Thymus (tissue), 11 donors: ENCODE measurements around the gene TTLL5. TPM values are rescaled to one million over a fixed set of nuclear protein-coding genes. Genes with fewer than 3 reads are reported as not detected.

Experiments used
- DNase-seq, 9 donors: peaks; one replicate each; pipeline ENCODE4 v3.0.0-alpha.2; 2013; ENCODE audit warnings: low spot score in 9 of 9, low read depth in 6 of 9, missing footprints in 1 of 9
- H3K27ac ChIP-seq, 2 donors: one replicate each; pipeline ENCODE4 v1.5.1; 2013; ENCODE audit warnings: control low read depth in 1 of 2, low read depth in 1 of 2, low read length in 1 of 2, mild to moderate bottlenecking in 1 of 2, moderate library complexity in 1 of 2
- H3K27me3 ChIP-seq, 2 donors: one replicate each; pipeline ENCODE4 v1.5.1; 2013; ENCODE audit warnings: low read length in 1 of 2; ENCODE audit not compliant: control insufficient read depth in 2 of 2, insufficient read depth in 1 of 2
- H3K36me3 ChIP-seq, 2 donors: one replicate each; pipeline ENCODE4 v1.5.1; 2013; ENCODE audit warnings: low read length in 1 of 2, mild to moderate bottlenecking in 1 of 2, moderate library complexity in 1 of 2; ENCODE audit not compliant: control insufficient read depth in 2 of 2, insufficient read depth in 2 of 2
- H3K4me1 ChIP-seq, 2 donors: one replicate each; pipeline ENCODE4 v1.5.1; 2013; ENCODE audit warnings: low read length in 2 of 2; ENCODE audit not compliant: control insufficient read depth in 2 of 2, insufficient read depth in 2 of 2
- H3K4me3 ChIP-seq, 2 donors: one replicate each; pipeline ENCODE4 v1.5.1; 2013; ENCODE audit warnings: low read length in 2 of 2, control low read depth in 1 of 2, mild to moderate bottlenecking in 1 of 2
- H3K9me3 ChIP-seq, 2 donors: one replicate each; pipeline ENCODE4 v1.5.1; 2013; ENCODE audit warnings: low read length in 1 of 2, mild to moderate bottlenecking in 1 of 2; ENCODE audit not compliant: control insufficient read depth in 2 of 2, insufficient read depth in 1 of 2
- WGBS: extraction: QIAGEN DNeasy Blood & Tissue Kit; methylation state at CpG from one replicate; pipeline ENCODE4 v1.1.7; 2013; 5-methylcytosine and 5-hydroxymethylcytosine counted together
- polyA plus RNA-seq: library from polyadenylated mRNA; stranded (reverse); fragments of 200-250 nt; gene quantifications from one replicate; pipeline ENCODE4 v1.2.3, GENCODE V29; 2013
- total RNA-seq: library from RNA; stranded (reverse); fragments of 120-200 nt; gene quantifications from one replicate; pipeline ENCODE4 v1.2.4, GENCODE V29; 2013
- donor health status: healthy.

Gene TTLL5
- total and polyA plus RNA-seq, 2 donors, result 11.5 to 15.2 TPM

GRCh38 chr14:75928690-75929181, 267.7 kb downstream of the TTLL5 start:
- H3K4me3 ChIP-seq, result no peak overlapping the region
- H3K27ac ChIP-seq, result no peak overlapping the region
- H3K27me3 ChIP-seq, result no peaks in the 10 kb centered on the region

GRCh38 chr14:75933712-75934296, 272.8 kb downstream of the TTLL5 start:
- H3K9me3 ChIP-seq, result no peaks in the 10 kb centered on the region
- no peak overlapping the region for H3K27ac ChIP-seq
- no peaks in the 10 kb centered on the region for H3K27me3 ChIP-seq
- no peaks in the 10 kb centered on the region for H3K36me3 ChIP-seq
- no peak overlapping the region for H3K4me3 ChIP-seq
- no peak for DNase-seq
- H3K4me1 ChIP-seq, result no peaks in the 10 kb centered on the region
- 70% methylated on average over 2 of the region's 2 CpGs for WGBS

More at GRCh38 chr14:75928690-75929181, 267.7 kb downstream of the TTLL5 start:
- WGBS, result 94% methylated on average over 5 of the region's 5 CpGs
- H3K4me1 ChIP-seq, result no peaks in the 10 kb centered on the region
- no peak for DNase-seq
- H3K36me3 ChIP-seq, result no peaks in the 10 kb centered on the region
- H3K9me3 ChIP-seq, result no peaks in the 10 kb centered on the region

GRCh38 chr14:75934998-75935628, 274.1 kb downstream of the TTLL5 start:
- WGBS, result 60% methylated on average over 2 of the region's 2 CpGs
- Histone ChIP-seq H3K9me3 (no peaks in the 10 kb centered on the region), H3K27me3 (no peaks in the 10 kb centered on the region), H3K4me3 (no peak overlapping the region), H3K36me3 (no peaks in the 10 kb centered on the region), H3K4me1 (no peaks in the 10 kb centered on the region), H3K27ac (no peak overlapping the region)
- no peak for DNase-seq

GRCh38 chr14:75939200-75939599, 278.2 kb downstream of the TTLL5 start:
- Histone ChIP-seq H3K27me3 (no peaks in the 10 kb centered on the region), H3K9me3 (no peaks in the 10 kb centered on the region), H3K4me3 (no peak overlapping the region), H3K27ac (no peak overlapping the region), H3K4me1 (no peaks in the 10 kb centered on the region), H3K36me3 (no peaks in the 10 kb centered on the region)
- DNase-seq, result no peak
- 94% methylated on average over 1 of the region's 1 CpG for WGBS

GRCh38 chr14:75941030-75941429, 280.0 kb downstream of the TTLL5 start:
- H3K36me3 ChIP-seq, result no peaks in the 10 kb centered on the region
- no peaks in the 10 kb centered on the region for H3K4me1 ChIP-seq
- no peaks in the 10 kb centered on the region for H3K9me3 ChIP-seq
- H3K27ac ChIP-seq, result no peak overlapping the region
- no peak overlapping the region for H3K4me3 ChIP-seq
- WGBS, result 98% methylated on average over 4 of the region's 4 CpGs
- H3K27me3 ChIP-seq, result no peaks in the 10 kb centered on the region
- no peak for DNase-seq

DNA sequence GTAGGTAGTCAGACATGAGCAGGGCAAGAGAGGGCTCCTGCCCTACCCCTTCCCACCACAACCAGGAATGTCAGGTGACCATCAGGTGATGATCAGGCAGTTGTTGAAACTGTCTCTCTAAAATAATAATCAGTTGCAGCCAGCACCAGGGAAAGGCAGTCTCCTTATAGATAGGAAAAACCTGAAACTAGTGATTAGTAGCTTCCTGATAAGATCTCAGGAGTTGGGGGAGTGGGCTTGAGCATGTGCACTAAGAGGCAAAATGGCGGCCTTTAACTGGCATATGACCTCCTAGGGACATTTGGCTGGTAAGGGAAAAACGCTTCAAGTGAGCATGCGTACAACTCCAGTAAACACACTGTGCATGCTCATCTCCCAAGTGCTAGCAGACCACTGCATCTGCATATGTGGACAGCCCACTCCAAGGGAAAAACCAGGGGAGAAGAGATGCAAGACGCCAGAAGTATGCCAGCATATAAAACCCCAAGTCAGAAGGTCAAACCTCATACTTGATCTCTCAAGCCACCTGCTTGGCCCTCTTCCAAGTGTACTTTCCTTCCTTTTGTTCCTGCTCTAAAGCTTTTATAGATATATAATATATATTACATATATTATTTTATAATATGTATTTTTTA, 283.7 kb downstream of the TTLL5 start:
- Histone ChIP-seq H3K27me3 (no peaks in the 10 kb centered on the region), H3K9me3 (no peaks in the 10 kb centered on the region), H3K4me1 (no peaks in the 10 kb centered on the region), H3K4me3 (no peak overlapping the region), H3K36me3 (no peaks in the 10 kb centered on the region), H3K27ac (no peak overlapping the region)
- DNase-seq, result no peak
- WGBS, result 92% methylated on average over 4 of the region's 4 CpGs

DNA sequence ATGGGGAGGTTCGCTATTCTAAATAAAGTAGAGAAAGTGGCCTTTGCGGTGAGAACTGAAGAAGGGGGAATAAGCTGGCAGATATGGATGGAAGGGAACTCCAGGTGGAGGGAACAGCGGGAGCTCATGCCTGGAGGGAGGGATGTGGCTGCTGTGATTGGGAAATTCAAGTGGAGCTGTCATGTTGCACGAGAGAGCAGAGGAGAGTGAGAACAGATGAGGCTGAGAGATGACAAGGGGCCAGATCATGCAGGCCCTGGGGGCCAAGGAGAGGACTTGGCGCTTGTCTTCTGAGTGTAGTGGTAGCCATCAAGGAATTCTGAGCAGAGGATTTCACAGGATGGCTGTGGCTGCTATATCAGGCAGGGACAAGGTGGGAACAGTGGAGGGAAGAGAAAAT, 285.7 kb downstream of the TTLL5 start:
- Histone ChIP-seq H3K27me3 (no peaks in the 10 kb centered on the region), H3K36me3 (no peaks in the 10 kb centered on the region), H3K4me1 (no peaks in the 10 kb centered on the region), H3K4me3 (no peak overlapping the region), H3K9me3 (no peaks in the 10 kb centered on the region), H3K27ac (no peak overlapping the region)
- WGBS, result 97% methylated on average over 5 of the region's 5 CpGs
- DNase-seq, result no peak

DNA sequence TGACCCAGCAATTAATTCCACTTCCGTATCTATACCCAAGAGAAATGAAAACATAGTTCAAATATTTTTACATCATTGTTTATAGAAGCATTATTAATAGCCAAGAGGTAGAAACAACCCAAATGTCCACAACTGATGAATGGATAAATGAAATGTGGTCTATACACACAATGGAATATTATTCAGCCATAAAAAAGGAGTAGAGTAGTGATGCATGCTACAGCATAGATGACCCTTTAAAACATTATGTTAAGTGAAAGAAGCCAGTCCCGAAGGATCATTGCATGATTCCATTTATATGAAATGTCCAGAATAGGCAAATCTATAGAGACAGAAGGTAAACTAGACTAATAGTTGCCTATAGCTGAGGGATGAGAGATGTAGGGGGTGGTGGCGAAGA, 291.4 kb downstream of the TTLL5 start:
- H3K36me3 ChIP-seq, result peaks cover 0 to 2% of the 10 kb centered on the region in 2 donors
- WGBS, result 98% methylated on average over 3 of the region's 3 CpGs
- H3K4me3 ChIP-seq, result no peak overlapping the region
- H3K9me3 ChIP-seq, result no peaks in the 10 kb centered on the region
- no peak overlapping the region for H3K27ac ChIP-seq
- H3K27me3 ChIP-seq, result no peaks in the 10 kb centered on the region
- DNase-seq, result no peak
- no peaks in the 10 kb centered on the region for H3K4me1 ChIP-seq

- Histone ChIP-seq H3K27ac (no peak overlapping the region), H3K4me3 (no peak overlapping the region), H3K36me3 (peaks cover 0 to 9% of the 10 kb centered on the region in 2 donors), H3K9me3 (no peaks in the 10 kb centered on the region), H3K4me1 (no peaks in the 10 kb centered on the region), H3K27me3 (no peaks in the 10 kb centered on the region)
- WGBS, result 99% methylated on average over 9 of the region's 9 CpGs
- no peak for DNase-seq
These were observed 298.0 kb downstream of the TTLL5 start for GRCh38 chr14:75959031-75959430.
